Stimulated activated naive CD8-positive, alpha-beta T cell treated with anti-CD3 and anti-CD28 coated beads, Interleukin-15, amount 100 ng/mL, for 72 hours (primary cell): ENCODE data around the gene URGCP.
"Not testable (repeated sequence)": the region's sequence is repeated elsewhere in the genome, so short reads cannot be mapped to it uniquely, and the experiment has no call there.

Experiments used
- ATAC-seq: fragments of 150-1000 bp; cut with Tn5 transposase; 2 replicates; pipeline ENCODE4 v1.10.0; 2021; ENCODE audit warnings: mild to moderate bottlenecking, moderate library complexity
- DNase-seq, 2 donors: peaks; one replicate each; pipeline ENCODE4 v3.0.0; 2021 to 2022
- H3K27ac Mint-ChIP-seq, 2 donors: one replicate each; pipeline ENCODE4 v1.8.0; 2022; ENCODE audit warnings: mild to moderate bottlenecking in 2 of 2, mixed read lengths in 2 of 2, moderate library complexity in 2 of 2
- H3K27me3 Mint-ChIP-seq: one replicate; pipeline ENCODE4 v1.8.0; 2022; ENCODE audit warnings: mixed read lengths
- H3K4me1 Mint-ChIP-seq: one replicate; pipeline ENCODE4 v1.8.0; 2022; ENCODE audit warnings: mild to moderate bottlenecking, mixed read lengths
- H3K4me3 Mint-ChIP-seq, 2 donors: one replicate each; pipeline ENCODE4 v1.8.0; 2022; ENCODE audit warnings: mild to moderate bottlenecking in 2 of 2, mixed read lengths in 2 of 2, moderate library complexity in 1 of 2
- H3K9me3 Mint-ChIP-seq, 2 donors: one replicate each; pipeline ENCODE4 v1.8.0; 2022; ENCODE audit warnings: mixed read lengths in 2 of 2

URGCP gene

DNA sequence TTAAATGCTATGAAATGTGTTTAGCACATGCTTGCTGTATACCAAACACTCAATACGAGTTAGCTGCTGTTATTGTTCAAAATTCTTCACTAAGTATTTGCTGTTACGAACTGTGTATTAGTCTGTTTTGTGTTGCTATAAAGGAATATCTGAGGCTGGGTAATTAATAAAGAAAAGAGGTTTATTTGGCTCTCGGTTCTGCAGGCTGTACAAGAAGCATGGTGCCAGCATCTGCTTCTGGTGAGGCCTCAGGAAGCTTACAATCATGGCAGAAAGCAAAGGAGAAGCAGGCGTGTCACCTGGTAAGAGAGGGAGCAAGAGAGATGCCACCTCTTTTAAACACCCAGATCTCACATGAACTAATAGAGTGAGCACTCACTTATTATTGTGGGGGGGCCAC is 21.4 kb upstream of the URGCP start:
- Mint-ChIP-seq H3K4me1 (peaks cover 40% of the 10 kb centered on the region), H3K4me3 (no peak overlapping the region), H3K27me3 (no peaks in the 10 kb centered on the region), H3K27ac (no peak overlapping the region), H3K9me3 (no peaks in the 10 kb centered on the region)
- ATAC-seq (no peak), DNase-seq (no peak)

DNA sequence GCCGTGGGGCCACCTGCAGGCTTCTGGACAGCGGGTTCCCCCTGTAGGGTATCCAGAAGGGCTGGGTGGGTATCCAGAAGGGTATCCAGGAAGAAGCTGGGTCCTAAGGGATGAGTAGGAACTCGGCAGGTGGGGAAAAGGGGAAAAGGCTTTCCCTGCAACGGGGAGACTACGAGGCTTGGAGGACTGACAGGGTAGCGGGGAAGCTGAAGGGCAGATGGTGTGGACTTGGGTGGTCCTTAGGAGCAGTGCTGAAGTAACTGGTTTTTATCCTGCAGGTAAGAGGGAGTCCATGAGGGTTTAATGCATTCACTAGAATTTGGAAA is 20.4 kb upstream of the URGCP start:
- no peak for DNase-seq
- ATAC-seq, result peak; percentile 40
- Mint-ChIP-seq H3K9me3 (no peaks in the 10 kb centered on the region), H3K27ac (peak overlapping the region; percentile 77 to 98), H3K27me3 (no peaks in the 10 kb centered on the region), H3K4me1 (peaks cover 40% of the 10 kb centered on the region), H3K4me3 (peak overlapping the region; percentile 94 to 97)

DNA sequence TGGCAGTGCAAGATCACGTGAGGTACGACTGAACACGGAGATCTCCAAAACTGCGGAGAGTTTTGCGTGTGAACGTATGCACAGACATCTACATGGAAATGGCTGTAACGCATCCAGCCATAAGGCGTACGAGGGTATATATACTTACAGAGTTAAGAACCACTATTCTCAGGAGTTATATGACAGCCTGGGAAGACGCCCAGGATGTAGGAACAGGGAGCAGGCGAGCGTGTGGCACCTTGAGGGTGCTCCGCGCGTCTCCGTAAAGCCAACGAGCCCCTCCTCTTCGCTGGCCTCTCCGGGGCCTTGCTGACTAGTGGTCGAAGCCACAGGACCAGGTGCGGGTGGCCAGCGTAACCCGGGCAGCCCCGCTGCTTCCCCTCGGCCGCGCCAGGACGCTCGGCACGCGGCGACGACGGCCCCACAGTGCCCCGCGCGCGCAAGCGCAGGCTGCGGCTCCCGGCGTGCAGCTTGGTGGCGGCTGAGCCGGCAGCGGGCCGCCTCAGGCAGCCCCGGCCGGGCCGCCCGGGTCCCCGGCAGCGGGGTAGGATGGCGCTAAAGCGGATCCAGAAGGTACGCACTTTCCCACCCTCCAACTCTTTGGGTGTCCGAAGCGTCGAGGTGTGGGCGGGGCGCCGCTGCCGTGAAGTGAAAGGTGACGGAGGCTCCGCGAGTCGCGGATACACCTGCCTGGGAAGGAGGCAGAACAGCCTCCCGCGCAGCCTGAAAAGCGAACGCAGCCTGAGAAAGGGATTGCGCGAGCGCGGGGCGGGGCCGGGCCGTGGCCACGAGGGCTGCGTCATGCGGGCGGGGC is 19.8 kb upstream of the URGCP start, which contains the start of gene UBE2D4:
Gene UBE2D4, plus strand, starts transcription at position 453 of the 814 bp plus-strand sequence. Its CDS starts 97 bp downstream, at position 550.
- Mint-ChIP-seq H3K4me1 (peaks cover 36% of the 10 kb centered on the region), H3K4me3 (peak within 1 kb of the TSS; percentile 94 to 97), H3K9me3 (no peaks in the 10 kb centered on the region), H3K27ac (peak within 1 kb of the TSS; percentile 87 to 98), H3K27me3 (no peaks in the 10 kb centered on the region)
- DNase-seq, result peak; percentile 89 to 90
- peak; percentile 95 for ATAC-seq

DNA sequence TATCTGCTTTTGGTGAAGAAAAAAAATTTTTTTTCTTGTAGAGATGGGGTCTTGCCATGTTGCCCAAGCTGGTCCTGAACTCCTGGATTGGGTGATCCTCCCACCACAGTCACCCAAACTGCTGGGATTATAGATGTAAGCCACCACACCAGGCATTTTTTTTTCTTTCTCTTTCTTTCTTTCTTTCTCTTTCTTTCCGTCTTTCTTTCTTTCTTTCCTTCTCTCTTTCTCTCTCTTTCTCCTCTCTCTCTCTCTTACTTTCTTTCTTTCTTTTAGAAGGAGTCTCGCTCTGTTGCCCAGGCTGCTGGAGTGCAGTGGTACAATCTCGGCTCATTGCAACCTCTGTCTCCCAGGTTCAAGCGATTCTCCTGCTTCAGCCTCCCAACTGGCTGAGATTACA is 16.3 kb upstream of the URGCP start:
- no peak overlapping the region for H3K27ac Mint-ChIP-seq
- no peaks in the 10 kb centered on the region for H3K27me3 Mint-ChIP-seq
- no peak for DNase-seq
- H3K4me3 Mint-ChIP-seq, result no peak overlapping the region
- H3K9me3 Mint-ChIP-seq, result no peaks in the 10 kb centered on the region
- ATAC-seq, result no peak
- H3K4me1 Mint-ChIP-seq, result peaks cover 32% of the 10 kb centered on the region

DNA sequence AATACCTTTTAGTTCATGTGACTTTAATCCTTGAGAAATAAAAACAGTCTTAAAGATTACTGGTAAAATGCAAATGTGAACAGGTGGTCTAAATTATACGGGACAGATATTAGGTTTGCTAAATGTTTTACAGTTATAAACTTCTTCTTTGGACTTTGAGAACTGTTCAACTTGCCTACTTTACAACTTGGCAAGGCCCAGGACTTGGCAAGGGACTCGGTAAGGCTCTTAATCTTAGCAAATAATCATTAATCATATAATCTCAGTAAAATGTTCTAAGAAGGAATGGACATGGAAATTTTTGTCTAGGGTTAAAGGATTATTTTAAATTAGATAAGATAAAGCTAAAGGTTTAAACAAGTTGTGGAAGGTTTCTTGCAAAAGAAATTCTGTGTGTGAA is 15.0 kb upstream of the URGCP start:
- DNase-seq, result no peak
- H3K4me3 Mint-ChIP-seq, result no peak overlapping the region

DNA sequence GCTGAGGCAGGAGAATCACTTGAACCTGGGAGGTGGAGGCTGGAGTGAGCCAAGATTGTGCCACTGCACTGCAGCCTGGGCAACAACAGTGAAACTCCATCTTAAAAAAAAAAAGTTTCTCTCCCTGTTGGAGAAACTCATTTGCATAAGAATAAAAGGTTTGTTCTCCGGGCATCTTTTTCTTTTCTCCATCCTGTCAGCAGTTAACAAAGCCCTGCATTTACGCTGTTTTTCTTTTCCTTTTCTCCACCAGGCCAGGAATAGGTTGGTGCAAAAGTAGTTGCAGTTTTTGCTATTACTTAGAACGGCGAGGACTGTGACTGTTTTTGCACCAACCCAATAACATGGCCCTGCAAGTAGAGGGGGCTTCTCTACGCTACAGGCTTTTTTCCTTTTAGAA is 9.5 kb upstream of the URGCP start:
- H3K4me1 Mint-ChIP-seq, result peaks cover 8% of the 10 kb centered on the region
- no peak overlapping the region for H3K27ac Mint-ChIP-seq
- ATAC-seq, result no peak
- H3K27me3 Mint-ChIP-seq, result no peaks in the 10 kb centered on the region
- H3K9me3 Mint-ChIP-seq, result no peaks in the 10 kb centered on the region
- no peak overlapping the region for H3K4me3 Mint-ChIP-seq
- no peak for DNase-seq

More for the DNA sequence above, 15.0 kb upstream of the URGCP start:
- no peaks in the 10 kb centered on the region for H3K9me3 Mint-ChIP-seq
- H3K4me1 Mint-ChIP-seq, result peaks cover 20% of the 10 kb centered on the region
- no peak for ATAC-seq
- H3K27ac Mint-ChIP-seq, result no peak overlapping the region
- no peaks in the 10 kb centered on the region for H3K27me3 Mint-ChIP-seq

DNA sequence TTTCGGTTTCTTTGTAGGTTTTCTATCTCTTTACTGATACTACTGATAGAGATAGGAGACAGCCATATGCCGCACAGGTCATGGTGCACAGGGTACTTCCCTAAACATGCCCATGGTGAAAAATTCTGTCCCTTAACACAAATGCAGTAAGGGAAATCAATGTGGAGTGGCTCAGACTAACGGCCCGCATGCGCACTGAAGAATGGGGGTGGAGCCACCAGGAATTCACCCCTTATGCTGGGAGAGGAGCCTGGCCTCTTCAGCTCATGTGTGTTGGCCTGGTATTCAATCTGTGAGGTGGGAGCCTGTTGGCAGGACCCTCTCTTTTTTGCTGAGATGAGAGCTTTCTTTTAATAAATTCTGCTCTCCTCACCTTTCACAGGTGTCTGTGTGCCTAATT is 8.4 kb upstream of the URGCP start:
- Mint-ChIP-seq H3K4me3 (no peak overlapping the region), H3K9me3 (no peaks in the 10 kb centered on the region), H3K27ac (no peak overlapping the region), H3K4me1 (peaks cover 7% of the 10 kb centered on the region), H3K27me3 (no peaks in the 10 kb centered on the region)
- no peak for DNase-seq
- no peak for ATAC-seq

DNA sequence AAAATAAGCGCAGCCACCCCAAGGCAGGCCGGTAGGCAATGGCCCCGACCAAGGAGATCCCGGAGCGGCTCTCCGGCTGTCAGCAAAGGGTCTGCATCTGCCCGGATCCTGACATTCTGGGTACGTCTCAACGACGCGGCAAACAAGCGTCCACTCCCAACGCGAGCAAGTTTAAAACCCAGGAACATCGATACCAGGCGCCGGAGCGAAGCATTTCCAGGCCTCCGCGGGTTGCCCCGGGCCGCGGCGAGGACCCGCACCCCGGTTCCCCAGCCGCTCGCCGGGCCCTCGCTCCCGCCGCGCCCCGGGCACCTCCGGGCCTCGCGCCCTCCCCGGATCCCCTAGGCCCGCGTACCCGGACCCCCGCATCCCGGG is 453 bp downstream of the URGCP start:
- Mint-ChIP-seq H3K9me3 (no peaks in the 10 kb centered on the region), H3K4me3 (peak overlapping the region; percentile 92 to 94), H3K4me1 (peaks cover 43% of the 10 kb centered on the region)

DNA sequence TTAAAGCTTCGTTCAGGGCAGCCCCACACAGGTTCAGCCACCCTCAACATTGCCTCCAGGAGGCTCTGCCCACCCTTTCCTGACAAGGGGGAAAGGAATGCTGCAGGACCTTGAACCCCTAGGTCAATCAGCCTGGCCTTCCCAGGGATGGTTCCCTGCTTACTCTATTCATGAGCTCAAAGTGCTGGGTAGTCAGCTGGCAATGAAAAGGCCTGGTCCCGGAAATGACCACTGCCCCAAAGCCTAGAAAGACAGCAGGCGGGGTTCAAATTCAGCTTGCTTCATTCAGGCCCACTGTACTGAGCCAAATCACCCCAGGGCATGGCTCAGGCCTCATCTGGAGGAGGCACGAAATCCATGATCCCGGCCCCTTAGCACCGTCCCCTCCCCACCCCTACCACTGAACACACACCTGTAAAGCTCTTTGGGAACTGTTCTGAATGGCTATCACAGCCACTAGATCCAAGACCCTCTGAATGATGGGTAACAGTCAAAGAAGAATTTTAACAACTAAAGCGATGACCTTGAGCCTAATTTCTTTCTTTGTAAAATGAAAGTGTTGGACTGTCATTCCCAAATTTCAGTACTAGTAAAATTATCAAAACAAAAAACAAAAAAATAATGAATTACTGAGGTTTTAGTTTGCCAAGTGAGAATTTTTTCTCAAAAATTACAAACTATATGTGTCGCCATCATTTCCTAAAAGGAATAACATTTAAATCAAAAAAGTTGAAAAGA is 1.0 kb downstream of the URGCP start:
- DNase-seq, result no peak
- Mint-ChIP-seq H3K27ac (peak overlapping the region; percentile 99), H3K4me1 (peaks cover 43% of the 10 kb centered on the region), H3K4me3 (peak overlapping the region; percentile 92 to 94), H3K27me3 (no peaks in the 10 kb centered on the region), H3K9me3 (no peaks in the 10 kb centered on the region)
- ATAC-seq, result no peak

More for the DNA sequence above, 453 bp downstream of the URGCP start:
- H3K27me3 Mint-ChIP-seq, result no peaks in the 10 kb centered on the region
- peak in 1 of 2 donors; percentile 37 for DNase-seq
- peak; percentile 64 for ATAC-seq
- peak overlapping the region; percentile 99 for H3K27ac Mint-ChIP-seq

DNA sequence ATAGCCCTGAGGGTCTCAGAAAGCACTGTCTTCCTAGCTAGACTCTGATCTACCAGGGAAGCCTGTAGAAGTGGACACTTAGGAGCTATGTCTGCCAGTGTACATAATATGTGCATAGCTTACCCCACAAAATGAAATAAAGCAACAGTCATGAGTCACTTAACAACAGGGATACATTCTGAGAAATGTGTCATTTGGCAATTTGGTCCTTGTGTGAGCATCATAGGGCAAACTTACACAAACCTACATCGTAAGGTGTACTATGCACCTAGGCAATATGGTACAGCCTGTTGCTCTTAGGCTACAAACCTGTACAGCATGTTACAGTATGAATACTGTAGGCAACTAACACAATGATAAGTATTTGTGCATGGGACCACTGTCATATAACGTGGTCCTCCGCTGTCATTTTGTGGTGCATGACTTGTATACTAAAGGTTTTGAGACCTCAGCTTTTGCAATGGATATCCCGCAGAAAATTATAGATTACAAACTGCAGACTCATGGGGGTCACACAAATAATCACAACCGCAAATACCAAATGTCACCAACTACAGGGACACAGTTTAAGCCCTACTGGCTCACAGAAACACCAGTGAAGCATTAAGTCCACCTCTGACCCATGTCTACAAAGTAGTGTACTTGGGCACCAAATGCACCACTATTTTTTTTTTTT is 1.7 kb downstream of the URGCP start:
- Mint-ChIP-seq H3K27ac (no peak overlapping the region), H3K4me1 (peaks cover 43% of the 10 kb centered on the region), H3K4me3 (peak overlapping the region; percentile 92 to 94), H3K9me3 (no peaks in the 10 kb centered on the region), H3K27me3 (no peaks in the 10 kb centered on the region)
- ATAC-seq (peak; percentile 59), DNase-seq (no peak)

DNA sequence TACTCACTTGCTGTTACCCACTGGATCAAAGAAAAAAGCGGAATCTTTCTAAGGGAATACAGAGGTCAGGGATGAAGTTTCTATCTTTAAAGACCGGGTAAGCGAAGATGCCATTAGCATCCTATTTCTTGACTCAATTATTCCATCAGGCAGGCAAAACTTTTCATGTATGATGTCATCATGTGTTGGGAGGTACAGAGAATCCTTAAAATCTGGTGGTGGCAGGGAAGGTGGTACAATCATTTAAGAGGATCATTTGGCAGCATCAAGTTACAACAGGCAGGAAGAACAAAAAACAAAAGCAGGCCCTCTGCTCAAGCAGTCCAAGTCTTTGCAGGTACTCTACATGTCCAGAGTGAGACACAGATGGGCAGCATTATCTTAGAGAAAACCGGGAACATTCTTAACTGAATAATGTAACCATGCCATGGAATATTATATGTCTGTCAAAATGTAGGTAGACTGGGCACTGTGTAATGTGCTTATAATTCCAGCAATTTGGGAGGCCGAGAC is 3.8 kb downstream of the URGCP start:
- H3K27me3 Mint-ChIP-seq, result no peaks in the 10 kb centered on the region
- ATAC-seq (no peak), DNase-seq (no peak)
- H3K4me3 Mint-ChIP-seq, result no peak overlapping the region
- H3K9me3 Mint-ChIP-seq, result no peaks in the 10 kb centered on the region
- no peak overlapping the region for H3K27ac Mint-ChIP-seq
- peaks cover 43% of the 10 kb centered on the region for H3K4me1 Mint-ChIP-seq

DNA sequence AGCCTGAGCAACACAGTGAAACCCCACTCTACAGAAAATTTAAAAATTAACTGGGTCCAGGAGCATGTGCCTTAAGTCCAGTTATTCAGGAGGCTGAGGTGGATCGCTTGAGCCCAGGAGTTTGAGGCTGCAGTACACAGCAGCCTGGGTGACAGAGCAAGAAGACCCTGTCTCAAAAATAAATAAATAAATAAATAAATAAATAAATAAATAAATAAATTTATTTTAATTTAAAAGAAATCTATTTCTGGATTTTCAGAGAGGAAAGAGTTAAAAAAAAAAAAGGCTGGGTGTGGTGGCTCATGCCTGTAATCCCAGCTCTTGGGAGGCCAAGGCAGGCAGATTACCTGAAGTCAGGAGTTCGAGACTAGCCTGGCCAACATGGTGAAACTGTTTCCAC is 7.8 kb downstream of the URGCP start:
- not testable (repeated sequence) for H3K9me3 Mint-ChIP-seq, H3K4me3 Mint-ChIP-seq, ATAC-seq, H3K27me3 Mint-ChIP-seq, DNase-seq, H3K27ac Mint-ChIP-seq
- H3K4me1 Mint-ChIP-seq, result peaks cover 35% of the 10 kb centered on the region

DNA sequence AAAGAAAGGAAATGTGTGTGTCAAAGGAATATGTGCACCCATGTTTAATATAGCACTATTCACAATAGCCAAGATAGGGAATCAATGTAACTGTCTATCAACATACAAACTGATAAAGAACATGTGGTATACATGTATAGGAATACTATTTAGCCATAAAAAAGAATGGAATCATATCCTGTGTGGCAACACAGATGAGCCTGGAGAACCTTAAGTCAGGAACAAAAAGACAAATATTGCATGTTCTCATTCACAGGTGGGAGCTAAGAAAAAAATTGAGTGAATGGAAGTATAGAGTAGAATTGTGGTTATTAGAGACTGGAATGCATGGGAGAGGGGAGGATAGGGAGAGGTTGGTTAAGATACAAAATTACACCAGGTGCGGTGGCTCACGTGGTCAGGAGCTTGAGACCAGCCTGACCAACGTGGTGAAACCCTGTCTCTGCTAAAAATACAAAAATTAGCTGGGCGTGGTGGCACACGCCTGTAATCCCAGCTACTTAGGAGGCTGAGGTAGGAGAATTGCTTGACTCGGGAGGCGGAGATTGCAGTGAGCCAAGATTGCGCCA is 10.5 kb downstream of the URGCP start:
- H3K4me3 Mint-ChIP-seq, result no peak overlapping the region
- H3K27ac Mint-ChIP-seq, result no peak overlapping the region
- no peak for DNase-seq
- no peaks in the 10 kb centered on the region for H3K9me3 Mint-ChIP-seq
- ATAC-seq, result no peak
- H3K27me3 Mint-ChIP-seq, result no peaks in the 10 kb centered on the region
- peaks cover 35% of the 10 kb centered on the region for H3K4me1 Mint-ChIP-seq

DNA sequence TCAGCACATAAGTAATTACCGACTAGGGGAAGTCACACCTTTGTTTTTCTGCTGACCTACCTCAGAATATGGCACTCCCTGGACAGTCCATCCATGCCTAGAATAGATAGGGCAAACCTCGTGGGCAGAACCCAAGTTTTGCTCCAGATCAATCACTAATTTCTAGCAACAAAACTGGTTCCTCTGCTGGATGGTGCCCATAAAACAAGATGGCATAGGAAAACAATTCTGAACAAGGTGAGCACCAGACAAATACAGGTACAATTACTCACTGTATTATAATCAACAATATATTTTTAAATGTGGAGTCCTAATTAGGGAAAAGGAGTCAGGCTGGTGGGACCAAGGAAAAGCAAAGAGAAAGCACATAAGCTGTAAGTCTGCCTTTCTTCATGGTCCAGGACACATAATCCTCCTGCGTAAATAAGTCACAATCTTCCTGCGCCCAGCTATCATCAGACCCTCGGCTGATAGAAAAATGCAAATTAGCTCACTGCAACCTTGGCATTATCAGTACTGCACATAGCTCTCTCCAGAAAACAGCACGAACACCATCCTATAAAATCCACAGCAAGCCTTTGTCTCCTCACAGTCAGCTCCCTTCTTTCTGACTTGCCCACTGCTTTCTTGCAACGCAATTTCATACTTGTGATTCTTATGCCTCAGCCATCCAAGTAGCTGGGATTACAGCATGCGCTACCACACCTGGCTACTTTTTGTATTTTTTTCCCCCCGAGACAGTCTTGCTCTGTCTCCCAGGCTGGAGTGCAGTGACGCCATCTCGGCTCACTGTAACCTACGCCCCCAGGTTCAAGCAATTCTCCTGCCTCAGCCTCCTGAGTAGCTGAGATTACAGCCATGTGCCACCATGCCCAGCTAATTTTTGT is 15.1 kb downstream of the URGCP start:
- H3K27ac Mint-ChIP-seq, result peak overlapping the region in 1 of 2 donors; percentile 23
- peaks cover 53% of the 10 kb centered on the region for H3K4me1 Mint-ChIP-seq
- DNase-seq (no peak), ATAC-seq (no peak)
- no peaks in the 10 kb centered on the region for H3K27me3 Mint-ChIP-seq
- no peak overlapping the region for H3K4me3 Mint-ChIP-seq
- H3K9me3 Mint-ChIP-seq, result no peaks in the 10 kb centered on the region

DNA sequence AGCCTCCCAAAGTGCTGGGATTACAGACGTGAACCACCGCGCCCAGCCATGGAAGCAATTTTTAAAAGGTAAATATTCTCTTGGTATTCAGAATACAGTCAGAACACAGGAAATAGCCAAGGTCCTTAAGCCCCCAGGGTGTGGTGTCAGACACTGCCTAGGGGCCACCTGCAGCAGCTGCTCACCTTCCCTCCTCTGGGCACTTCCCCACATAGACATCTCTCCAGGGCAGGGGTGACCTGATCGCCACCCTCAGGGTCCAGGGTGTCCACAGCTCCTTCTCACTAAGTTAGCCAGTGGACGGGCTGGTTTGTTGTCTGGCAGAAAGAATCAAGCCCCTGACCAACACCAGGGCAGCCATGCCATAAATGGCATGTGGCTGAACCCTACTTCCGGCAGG is 15.9 kb downstream of the URGCP start:
- ATAC-seq (no peak), DNase-seq (no peak)
- Mint-ChIP-seq H3K4me3 (peak overlapping the region in 1 of 2 donors; percentile 33), H3K9me3 (no peaks in the 10 kb centered on the region), H3K27ac (no peak overlapping the region), H3K4me1 (peaks cover 53% of the 10 kb centered on the region), H3K27me3 (no peaks in the 10 kb centered on the region)
